Fibroblast of the aortic adventitia (primary cell): Measurements from ENCODE around the gene MMAB. TPM values are rescaled to one million over a fixed set of nuclear protein-coding genes. Genes with fewer than 3 reads are reported as not detected.

Experiments used
- DNase-seq: peaks from one replicate; pipeline ENCODE4 v3.0.0-alpha.2; 2010; ENCODE audit warnings: low read depth
- H3K4me3 ChIP-seq: 2 replicates; pipeline ENCODE4 v1.5.1; 2011; ENCODE audit warnings: low read depth, mild to moderate bottlenecking, control low read depth, low read length, moderate library complexity
- CTCF ChIP-seq: IDR thresholded peaks from 2 replicates; pipeline ENCODE4 v1.5.1; 2011; ENCODE audit warnings: mild to moderate bottlenecking, low read length, control low read depth, inconsistent platforms; ENCODE audit not compliant: insufficient read depth
- total RNA-seq: library from RNA; depleted of rRNA; stranded (reverse); fragments of >200 nt; gene quantifications from 2 replicates; pipeline ENCODE4 v1.2.3, GENCODE V29; 2012; ENCODE audit warnings: low replicate concordance

Gene MMAB
- total RNA-seq, 1 donor = 22.0 TPM

GRCh38 chr12:109539508-109539907 is 33.8 kb downstream of the MMAB start:
- no peak overlapping the region for H3K4me3 ChIP-seq
- DNase-seq = peak; percentile 19
- no peak for TF ChIP-seq CTCF

GRCh38 chr12:109538191-109538863 is 35.0 kb downstream of the MMAB start:
- no peak overlapping the region for H3K4me3 ChIP-seq
- no peak for DNase-seq
- TF ChIP-seq CTCF = no peak

- DNase-seq = no peak
- no peak overlapping the region for H3K4me3 ChIP-seq
- no peak for TF ChIP-seq CTCF
These were observed 36.2 kb downstream of the MMAB start for GRCh38 chr12:109537136-109537535.

- no peak for TF ChIP-seq CTCF
- DNase-seq = no peak
- H3K4me3 ChIP-seq = no peak overlapping the region
These were observed 37.4 kb downstream of the MMAB start for GRCh38 chr12:109535863-109536250.

GRCh38 chr12:109535231-109535862 is 38.0 kb downstream of the MMAB start:
- no peak overlapping the region for H3K4me3 ChIP-seq
- no peak for DNase-seq
- TF ChIP-seq CTCF = no peak

- TF ChIP-seq CTCF = no peak
- DNase-seq = no peak
- no peak overlapping the region for H3K4me3 ChIP-seq
These were observed 38.8 kb downstream of the MMAB start for GRCh38 chr12:109534456-109534855.

- no peak for TF ChIP-seq CTCF
- no peak for DNase-seq
- no peak overlapping the region for H3K4me3 ChIP-seq
These were observed 39.9 kb downstream of the MMAB start for GRCh38 chr12:109533487-109533740.
